Subcutaneous abdominal adipose tissue (tissue), 5 donors: ENCODE data around the gene GNG14.
"Not testable (repeated sequence)": the region's sequence is repeated elsewhere in the genome, so short reads cannot be mapped to it uniquely, and the experiment has no call there.

Source experiments
- H3K27ac ChIP-seq: one replicate; pipeline ENCODE4 v1.7.0; 2013; ENCODE audit warnings: low read depth, mild to moderate bottlenecking, inconsistent platforms, low read length, moderate library complexity
- H3K27me3 ChIP-seq, 5 donors: one replicate each; pipeline ENCODE4 v1.7.0; 2013; ENCODE audit warnings: low read length in 5 of 5, inconsistent platforms in 1 of 5; ENCODE audit not compliant: control insufficient read depth in 5 of 5, insufficient read depth in 4 of 5
- H3K36me3 ChIP-seq, 5 donors: one replicate each; pipeline ENCODE4 v1.7.0; 2013; ENCODE audit warnings: low read length in 5 of 5; ENCODE audit not compliant: control insufficient read depth in 5 of 5, insufficient read depth in 5 of 5
- H3K4me1 ChIP-seq, 5 donors: one replicate each; pipeline ENCODE4 v1.7.0; 2013; ENCODE audit warnings: low read length in 5 of 5, mild to moderate bottlenecking in 3 of 5, moderate library complexity in 1 of 5; ENCODE audit not compliant: control insufficient read depth in 5 of 5, insufficient read depth in 5 of 5
- H3K4me3 ChIP-seq, 5 donors: one replicate each; pipeline ENCODE4 v1.7.0; 2013; ENCODE audit warnings: low read length in 5 of 5, low read depth in 1 of 5
- H3K9ac ChIP-seq, 5 donors: one replicate each; pipeline ENCODE4 v1.7.0; 2013; ENCODE audit warnings: low read length in 5 of 5, mild to moderate bottlenecking in 4 of 5, moderate library complexity in 3 of 5
- H3K9me3 ChIP-seq, 5 donors: one replicate each; pipeline ENCODE4 v1.7.0; 2013; ENCODE audit warnings: low read length in 5 of 5; ENCODE audit not compliant: control insufficient read depth in 5 of 5
- donor health status: healthy.
- donor health status: healthy.
- donor health status: healthy.
- donor health status: healthy.
- donor health status: healthy.

The GNG14 gene

DNA sequence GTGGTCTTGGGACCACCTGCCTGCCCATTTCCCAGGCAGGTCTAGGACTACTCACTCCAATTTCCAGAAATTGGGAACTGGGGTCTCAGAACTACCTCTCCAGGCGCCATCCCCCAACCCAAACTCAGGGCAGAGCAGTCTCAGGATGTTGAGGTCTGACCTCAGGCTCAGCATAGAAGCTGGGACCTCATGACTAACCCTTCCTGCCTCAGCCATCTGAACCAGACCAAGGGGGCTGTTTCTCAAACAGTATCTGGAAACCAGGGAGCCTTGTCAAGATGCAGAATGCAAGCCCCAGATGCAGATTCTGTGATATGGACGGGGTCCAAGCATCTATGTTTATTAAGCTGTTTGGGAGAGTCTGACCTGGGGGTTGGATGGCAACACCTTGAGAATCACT, 7.3 kb downstream of the GNG14 start:
- Histone ChIP-seq H3K36me3 (peaks cover 0 to 17% (median 9%) of the 10 kb centered on the region in 5 donors), H3K9me3 (no peaks in the 10 kb centered on the region), H3K4me1 (peaks cover 2 to 23% (median 19%) of the 10 kb centered on the region in 5 donors), H3K9ac (peak overlapping the region in 3 of 5 donors; percentile 35 to 93 (median 85)), H3K4me3 (no peak overlapping the region), H3K27me3 (no peaks in the 10 kb centered on the region), H3K27ac (no peak overlapping the region)

DNA sequence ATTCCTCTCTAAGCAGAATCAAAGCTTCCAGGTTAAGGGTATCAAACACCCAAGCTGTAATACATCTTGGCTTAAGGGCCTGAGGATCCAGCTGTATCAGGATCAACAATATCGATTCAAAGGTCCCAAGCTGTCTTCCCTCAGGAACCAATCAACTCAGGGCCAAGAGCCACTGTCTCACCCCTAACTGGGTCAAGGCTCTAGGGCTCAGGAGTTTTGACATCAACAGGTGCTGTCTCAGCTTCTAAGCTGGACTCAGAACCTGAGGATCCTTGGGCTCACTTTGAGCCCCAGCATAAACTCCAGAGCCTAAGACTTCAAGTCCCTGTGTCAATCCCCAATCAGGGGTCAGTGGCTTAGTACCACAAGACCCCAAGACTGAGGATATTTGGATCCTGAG, 7.7 kb downstream of the GNG14 start:
- Histone ChIP-seq H3K9me3 (no peaks in the 10 kb centered on the region), H3K4me1 (peaks cover 2 to 23% (median 19%) of the 10 kb centered on the region in 5 donors), H3K27ac (no peak overlapping the region), H3K9ac (peak overlapping the region in 4 of 5 donors; percentile 10 to 93 (median 60)), H3K27me3 (no peaks in the 10 kb centered on the region), H3K4me3 (peak overlapping the region; percentile 71 to 99 (median 91)), H3K36me3 (peaks cover 0 to 20% (median 12%) of the 10 kb centered on the region in 5 donors)

DNA sequence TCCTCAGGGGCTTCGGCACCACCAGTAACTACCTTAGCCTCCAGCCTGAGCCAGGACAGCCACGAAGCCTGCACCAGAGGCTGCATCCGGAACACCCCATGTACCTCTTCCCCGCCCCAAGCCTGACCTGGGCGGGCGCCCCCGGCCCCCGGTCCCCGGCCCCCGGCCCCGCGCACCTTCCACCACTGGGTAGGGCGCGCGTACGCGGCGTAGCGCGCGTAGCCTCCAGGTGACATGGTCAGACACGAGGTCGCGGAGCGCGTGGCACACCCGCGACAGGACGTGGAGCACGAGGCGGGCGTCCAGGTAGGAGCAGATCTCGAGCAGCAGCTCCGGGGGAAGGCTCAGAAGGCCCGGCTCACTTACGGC, 8.2 kb downstream of the GNG14 start:
- Histone ChIP-seq H3K9me3 (no peaks in the 10 kb centered on the region), H3K36me3 (peaks cover 0 to 24% (median 17%) of the 10 kb centered on the region in 5 donors), H3K4me1 (peaks cover 2 to 23% (median 19%) of the 10 kb centered on the region in 5 donors), H3K9ac (peak overlapping the region in 4 of 5 donors; percentile 85 to 93 (median 90)), H3K4me3 (peak overlapping the region; percentile 71 to 99 (median 91)), H3K27ac (peak overlapping the region; percentile 84), H3K27me3 (no peaks in the 10 kb centered on the region)

DNA sequence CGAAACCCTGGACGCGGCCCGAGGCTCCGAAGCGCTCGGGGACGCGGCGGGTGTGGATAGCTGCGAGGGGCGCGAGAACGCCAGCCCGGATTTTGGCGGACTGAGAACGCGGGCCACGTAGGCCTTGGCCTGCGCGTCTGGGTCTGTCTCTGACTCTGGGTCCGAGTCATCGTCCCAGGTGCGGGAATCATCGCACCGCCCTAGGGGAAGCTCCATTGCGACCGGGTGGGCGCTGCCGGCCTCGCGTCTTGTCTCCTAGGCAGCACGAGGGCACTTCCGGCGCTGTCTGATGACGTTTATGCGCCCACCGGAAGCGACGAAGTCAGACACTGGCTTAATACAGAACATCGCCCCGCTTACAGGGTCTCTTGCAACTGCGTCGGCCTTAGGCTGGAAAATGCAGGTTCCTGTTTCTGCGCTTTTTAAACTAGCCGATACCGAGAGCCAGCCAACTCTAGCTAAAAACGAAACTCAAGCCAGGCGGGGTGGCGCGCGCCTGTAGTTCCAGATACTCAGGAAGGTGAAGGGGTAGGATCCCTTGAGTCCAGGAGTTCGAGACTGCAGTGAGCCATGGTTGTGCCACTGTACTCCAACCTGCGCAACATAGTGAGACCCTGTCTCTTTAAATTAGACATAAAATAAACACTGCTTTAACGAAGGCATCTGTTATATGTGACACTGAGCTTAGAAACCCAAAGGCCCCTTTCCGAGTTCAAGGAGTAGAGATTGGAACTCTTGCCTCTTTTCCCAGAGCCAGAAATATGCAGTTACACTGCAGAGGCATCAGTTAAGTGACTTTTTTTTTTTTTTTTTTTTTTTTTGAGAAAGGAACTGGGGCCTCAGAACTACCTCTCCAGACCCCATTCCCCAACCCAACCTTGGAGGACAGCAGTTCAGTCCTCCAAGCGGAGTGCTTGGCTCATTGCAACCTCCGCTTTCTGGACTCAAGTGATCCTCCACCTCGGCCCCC, 8.9 kb downstream of the GNG14 start, which contains the start of gene FBXW9:
TSS of gene FBXW9 (minus strand) at position 266 of the 970 bp plus-strand sequence. CDS start at position 216, 50 bp downstream.
- Histone ChIP-seq H3K4me3 (peak within 1 kb of the TSS; percentile 84 to 99 (median 95)), H3K9ac (peak within 1 kb of the TSS; percentile 68 to 93 (median 89)), H3K9me3 (no peaks in the 10 kb centered on the region), H3K36me3 (peaks cover 0 to 31% (median 21%) of the 10 kb centered on the region in 5 donors), H3K27ac (peak within 1 kb of the TSS; percentile 84), H3K27me3 (no peaks in the 10 kb centered on the region), H3K4me1 (peaks cover 2 to 23% (median 19%) of the 10 kb centered on the region in 5 donors)

DNA sequence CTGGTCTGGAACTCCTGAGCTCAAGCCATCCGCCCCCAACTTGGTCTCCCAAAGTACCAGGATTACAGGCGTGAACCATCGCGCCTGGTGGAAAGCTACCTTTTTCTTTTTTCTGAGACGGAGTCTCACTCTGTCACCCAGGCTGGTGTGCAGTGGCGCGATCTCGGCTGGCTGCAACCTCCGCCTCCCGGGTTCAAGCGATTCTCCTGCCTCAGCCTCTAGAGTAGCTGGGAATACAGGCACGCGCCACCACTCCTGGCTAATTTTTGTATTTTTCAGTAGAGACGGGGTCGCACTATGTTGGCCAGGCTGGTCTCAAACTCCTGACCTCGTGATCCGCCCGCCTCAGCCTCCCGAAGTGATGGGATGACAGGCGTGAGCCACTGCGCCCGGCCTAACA, 9.6 kb downstream of the GNG14 start:
- not testable (repeated sequence) for H3K4me3 ChIP-seq, H3K27ac ChIP-seq, H3K9ac ChIP-seq, H3K27me3 ChIP-seq, H3K9me3 ChIP-seq
- Histone ChIP-seq H3K36me3 (peaks cover 0 to 39% (median 29%) of the 10 kb centered on the region in 5 donors), H3K4me1 (peaks cover 2 to 23% (median 19%) of the 10 kb centered on the region in 5 donors)

GRCh38 chr19:12698138-12698537, 10.3 kb downstream of the GNG14 start:
- Histone ChIP-seq H3K27ac (no peak overlapping the region), H3K36me3 (peaks cover 0 to 46% (median 36%) of the 10 kb centered on the region in 5 donors), H3K4me1 (peaks cover 2 to 23% (median 19%) of the 10 kb centered on the region in 5 donors), H3K9me3 (no peaks in the 10 kb centered on the region), H3K4me3 (no peak overlapping the region), H3K27me3 (no peaks in the 10 kb centered on the region), H3K9ac (no peak overlapping the region)

DNA sequence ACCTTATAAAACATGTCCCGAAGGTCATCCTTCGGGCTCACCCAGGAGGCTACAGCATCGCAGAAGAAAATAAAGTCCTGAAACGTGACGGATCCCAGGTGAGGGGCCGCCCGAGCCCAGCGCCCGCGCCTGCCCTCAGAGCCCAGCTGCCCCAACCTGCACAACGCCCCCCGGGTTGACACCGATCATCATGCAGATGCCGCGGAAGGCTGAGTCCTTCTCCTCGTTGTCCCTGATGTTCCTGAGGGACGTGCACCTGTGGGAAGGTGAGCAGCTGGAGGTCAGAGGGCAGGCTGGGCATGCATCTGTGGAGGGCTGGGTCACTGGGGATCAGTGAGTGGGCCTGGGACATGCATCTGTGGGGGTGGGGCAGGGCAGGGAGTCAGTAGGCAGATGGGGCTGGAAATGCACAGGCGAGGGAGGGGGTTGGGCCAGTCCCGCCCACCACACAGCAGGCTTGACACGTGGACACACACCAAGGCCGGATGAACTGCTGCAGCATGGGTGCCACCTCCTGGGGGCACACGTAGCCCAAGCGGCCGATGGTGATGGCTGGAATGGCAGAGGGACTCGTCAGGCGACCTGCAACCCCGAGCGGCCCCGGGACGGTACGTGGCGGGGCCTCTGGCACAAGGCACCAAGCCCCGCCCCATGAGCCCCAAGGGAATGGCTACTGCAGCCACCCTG, 13.9 kb downstream of the GNG14 start:
- Histone ChIP-seq H3K4me1 (peaks cover 2 to 7% (median 5%) of the 10 kb centered on the region in 5 donors), H3K36me3 (peaks cover 0 to 80% (median 69%) of the 10 kb centered on the region in 5 donors), H3K9ac (no peak overlapping the region), H3K27me3 (no peaks in the 10 kb centered on the region), H3K4me3 (no peak overlapping the region), H3K27ac (no peak overlapping the region), H3K9me3 (no peaks in the 10 kb centered on the region)

DNA sequence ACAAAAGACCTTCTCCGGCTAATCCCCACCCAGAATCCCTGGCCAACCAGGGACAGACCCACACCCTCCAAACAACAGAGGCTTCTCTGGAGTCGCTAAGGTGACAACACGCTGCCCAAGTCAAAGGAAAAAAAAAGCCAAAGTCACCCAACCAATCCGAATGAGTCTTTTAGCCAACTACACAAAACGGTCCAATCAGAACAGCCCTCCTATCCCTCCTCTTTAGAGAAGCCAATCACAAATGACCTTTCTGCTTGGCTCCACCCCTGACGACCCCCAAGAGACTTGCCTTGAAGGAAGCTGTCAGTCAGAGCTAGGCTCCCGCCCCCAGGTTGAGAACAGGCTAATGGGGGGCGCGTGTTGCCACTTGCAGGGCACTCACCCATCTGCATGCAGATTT, 15.2 kb downstream of the GNG14 start:
- no peak overlapping the region for H3K9ac ChIP-seq
- H3K27ac ChIP-seq = no peak overlapping the region
- H3K36me3 ChIP-seq = peaks cover 0 to 84% (median 70%) of the 10 kb centered on the region in 5 donors
- no peak overlapping the region for H3K4me3 ChIP-seq
- no peaks in the 10 kb centered on the region for H3K4me1 ChIP-seq
- H3K9me3 ChIP-seq = no peaks in the 10 kb centered on the region
- H3K27me3 ChIP-seq = no peaks in the 10 kb centered on the region

DNA sequence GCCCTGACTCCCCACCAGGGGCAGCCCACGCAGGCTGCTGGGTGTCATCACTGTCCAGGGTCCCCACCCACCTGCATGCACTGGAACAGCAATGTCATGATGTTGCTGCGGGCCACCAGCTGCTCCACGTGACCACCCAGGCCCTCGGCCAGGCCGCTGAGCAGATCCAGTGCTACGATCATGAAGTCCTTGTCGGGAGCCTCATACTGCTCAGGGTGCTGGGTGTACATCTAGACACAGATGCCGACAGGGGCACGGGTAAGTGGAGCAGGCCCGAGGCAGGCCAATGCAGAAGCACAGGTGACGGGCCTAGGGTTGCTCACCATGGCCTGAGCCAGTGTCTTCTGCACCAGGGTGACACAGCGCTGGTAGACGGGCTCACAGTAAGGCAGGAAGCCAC, 17.4 kb downstream of the GNG14 start:
- peaks cover 0 to 91% (median 75%) of the 10 kb centered on the region in 5 donors for H3K36me3 ChIP-seq
- H3K9ac ChIP-seq = no peak overlapping the region
- no peak overlapping the region for H3K4me3 ChIP-seq
- H3K4me1 ChIP-seq = no peaks in the 10 kb centered on the region
- no peaks in the 10 kb centered on the region for H3K9me3 ChIP-seq
- no peaks in the 10 kb centered on the region for H3K27me3 ChIP-seq
- H3K27ac ChIP-seq = no peak overlapping the region
